ENCODE data around the gene CDK5RAP2.

CDK5RAP2 gene

DNA sequence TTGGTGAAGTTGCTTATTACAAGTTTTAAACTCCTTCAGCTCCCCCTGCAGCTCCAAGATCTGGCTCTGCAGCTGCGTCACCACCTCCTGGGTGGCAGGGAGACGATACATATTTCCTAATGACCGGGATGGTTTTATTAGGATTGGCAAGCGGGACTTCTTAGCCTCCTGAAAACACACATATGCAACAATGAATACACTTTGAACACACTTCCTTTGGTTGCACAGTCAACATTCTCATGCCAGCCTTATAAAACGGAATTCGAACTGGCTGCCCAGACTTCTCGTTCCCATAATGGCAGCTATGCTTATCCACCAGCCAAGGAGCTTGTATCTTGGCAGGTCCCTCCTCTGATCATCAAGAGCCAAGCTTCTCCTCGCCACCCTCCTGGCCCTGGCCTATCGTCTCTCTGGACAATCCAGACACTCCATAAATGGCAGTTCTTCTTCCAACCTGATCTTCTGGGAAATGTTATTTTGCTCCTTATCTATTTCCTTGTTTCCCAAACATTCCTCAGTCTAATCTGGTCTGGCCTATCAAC, 131.9 kb downstream of the CDK5RAP2 start:
- TF ChIP-seq POLR2AphosphoS5 (IDR thresholded peaks at IDR 0.05; ENCODE audit: low read depth, low read length), result no peak
- TF ChIP-seq TAF1 (IDR thresholded peaks at IDR 0.05; ENCODE audit: borderline replicate concordance, insufficient read depth, low read length), result no peak
- TF ChIP-seq FOXP2 (optimal IDR thresholded peaks at IDR 0.05; ENCODE audit: borderline replicate concordance, extremely low read depth, extremely low read length, insufficient read depth), result no peak
- TF ChIP-seq SIN3A (IDR thresholded peaks at IDR 0.05; ENCODE audit: borderline replicate concordance, insufficient read depth, low read length), result no peak
- TF ChIP-seq REST (IDR thresholded peaks at IDR 0.05; ENCODE audit: insufficient read depth in 1 of 2, low read depth in 2 of 2, low read length in 2 of 2), result no peak

DNA sequence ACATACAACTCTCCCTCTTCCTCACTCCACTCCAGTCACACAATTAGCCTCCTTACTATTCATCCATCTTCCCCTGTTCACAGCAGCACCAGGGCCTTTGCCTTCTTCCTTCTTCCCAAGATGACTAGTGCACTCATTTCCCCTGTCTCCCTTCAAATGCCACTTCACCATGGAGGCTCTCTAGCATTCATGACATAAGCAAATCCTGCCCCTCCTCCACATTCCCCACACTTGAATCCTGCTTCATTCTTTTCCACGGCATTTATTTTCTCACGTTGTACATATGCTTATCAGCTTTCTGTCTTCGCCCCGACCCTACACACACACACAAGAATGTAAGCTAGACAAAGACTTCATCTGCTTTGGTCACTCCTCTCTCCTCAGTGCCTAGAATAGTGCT, 133.3 kb downstream of the CDK5RAP2 start:
- TF ChIP-seq REST (IDR thresholded peaks at IDR 0.05; ENCODE audit: insufficient read depth in 1 of 2, low read depth in 2 of 2, low read length in 2 of 2) (no peak), FOXP2 (optimal IDR thresholded peaks at IDR 0.05; ENCODE audit: borderline replicate concordance, extremely low read depth, extremely low read length, insufficient read depth) (no peak), SIN3A (IDR thresholded peaks at IDR 0.05; ENCODE audit: borderline replicate concordance, insufficient read depth, low read length) (no peak), TAF1 (IDR thresholded peaks at IDR 0.05; ENCODE audit: borderline replicate concordance, insufficient read depth, low read length) (no peak), POLR2AphosphoS5 (IDR thresholded peaks at IDR 0.05; ENCODE audit: low read depth, low read length) (no peak)

DNA sequence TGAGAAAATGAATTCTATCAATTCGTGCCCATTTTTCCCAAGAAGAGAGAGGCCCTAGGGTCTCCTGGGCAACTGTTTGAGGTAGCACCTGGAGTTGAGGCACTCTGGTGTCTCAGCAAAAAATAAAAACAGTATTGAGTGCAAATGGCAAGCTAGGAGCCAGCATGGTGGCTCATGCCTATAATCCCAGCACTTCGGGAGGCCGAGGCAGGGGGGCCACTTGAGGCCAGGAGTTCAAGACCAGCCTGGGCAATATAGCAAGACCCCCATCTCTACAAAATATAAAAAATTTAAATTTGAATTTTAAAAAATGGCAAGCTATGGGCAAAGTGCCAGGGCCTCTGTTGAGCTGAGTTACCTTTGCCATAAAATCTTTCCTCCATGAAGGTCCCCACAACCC, 136.0 kb downstream of the CDK5RAP2 start:
- TF ChIP-seq TAF1 (IDR thresholded peaks at IDR 0.05; ENCODE audit: borderline replicate concordance, insufficient read depth, low read length) (no peak), FOXP2 (optimal IDR thresholded peaks at IDR 0.05; ENCODE audit: borderline replicate concordance, extremely low read depth, extremely low read length, insufficient read depth) (no peak), REST (IDR thresholded peaks at IDR 0.05; ENCODE audit: insufficient read depth in 1 of 2, low read depth in 2 of 2, low read length in 2 of 2) (no peak), SIN3A (IDR thresholded peaks at IDR 0.05; ENCODE audit: borderline replicate concordance, insufficient read depth, low read length) (no peak), POLR2AphosphoS5 (IDR thresholded peaks at IDR 0.05; ENCODE audit: low read depth, low read length) (no peak)

DNA sequence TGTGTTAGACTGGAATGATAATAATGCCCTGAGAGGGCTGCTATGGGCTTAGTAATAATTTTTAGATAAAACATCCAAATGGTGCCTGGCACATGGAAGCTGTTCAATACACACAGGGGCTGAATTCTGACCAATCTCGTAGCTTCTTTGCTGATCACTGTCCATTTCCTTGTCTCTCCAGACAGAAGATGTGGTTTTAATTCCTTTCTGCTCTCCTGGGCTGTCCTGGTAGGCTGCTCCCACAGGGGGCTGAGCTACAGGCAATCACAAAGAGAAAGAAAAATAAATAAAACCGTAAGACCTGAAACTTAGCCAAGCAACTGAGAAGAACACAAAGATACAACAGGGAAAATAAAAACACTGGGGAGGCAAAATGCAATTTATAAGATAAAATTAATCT, 136.5 kb downstream of the CDK5RAP2 start:
- TF ChIP-seq FOXP2 (optimal IDR thresholded peaks at IDR 0.05; ENCODE audit: borderline replicate concordance, extremely low read depth, extremely low read length, insufficient read depth), result no peak
- TF ChIP-seq REST (IDR thresholded peaks at IDR 0.05; ENCODE audit: insufficient read depth in 1 of 2, low read depth in 2 of 2, low read length in 2 of 2), result no peak
- TF ChIP-seq POLR2AphosphoS5 (IDR thresholded peaks at IDR 0.05; ENCODE audit: low read depth, low read length), result no peak
- TF ChIP-seq SIN3A (IDR thresholded peaks at IDR 0.05; ENCODE audit: borderline replicate concordance, insufficient read depth, low read length), result no peak
- TF ChIP-seq TAF1 (IDR thresholded peaks at IDR 0.05; ENCODE audit: borderline replicate concordance, insufficient read depth, low read length), result no peak

Measured in PFSK-1 (cell line).